CD4-positive, alpha-beta T cell treated with Interleukin-17A for 1 hour (primary cell): ENCODE measurements around the gene FNDC3B.
"Not testable (repeated sequence)": the region's sequence is repeated elsewhere in the genome, so short reads cannot be mapped to it uniquely, and the experiment has no call there.

Experiments
- DNase-seq: peaks from one replicate; pipeline ENCODE4 v3.0.0-alpha.2; 2020

FNDC3B gene

DNA sequence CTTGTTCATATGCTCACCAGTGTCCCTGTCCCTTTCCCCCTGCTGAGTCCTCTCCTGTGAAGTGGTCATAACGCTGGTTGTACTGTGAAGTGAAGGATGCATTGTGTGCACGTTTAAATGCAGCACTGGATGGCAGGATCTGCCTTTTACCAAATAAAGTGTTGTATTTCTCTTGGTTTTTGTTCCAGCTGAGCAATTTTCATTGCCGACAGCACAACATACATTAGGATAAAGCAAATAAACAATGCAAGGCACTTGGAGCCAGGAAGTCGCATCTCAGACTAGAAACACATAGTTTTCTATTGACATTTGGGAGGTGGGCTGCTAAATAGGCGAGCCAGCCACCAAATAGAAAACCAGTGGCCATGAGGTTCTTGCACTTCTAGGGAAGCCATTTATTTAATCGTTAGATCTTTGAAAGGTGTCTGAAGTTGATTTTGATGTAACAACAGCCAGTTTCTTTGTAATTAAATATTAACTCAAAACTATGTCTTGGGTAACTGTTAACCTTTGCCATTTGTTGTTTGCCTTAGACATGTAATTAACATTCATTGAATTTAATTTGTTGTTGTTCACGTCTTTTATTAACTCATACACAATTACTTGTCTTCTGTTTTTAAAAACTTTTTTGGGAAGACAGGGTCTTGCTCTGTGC, 185.3 kb downstream of the FNDC3B start:
- DNase-seq = no peak

DNA sequence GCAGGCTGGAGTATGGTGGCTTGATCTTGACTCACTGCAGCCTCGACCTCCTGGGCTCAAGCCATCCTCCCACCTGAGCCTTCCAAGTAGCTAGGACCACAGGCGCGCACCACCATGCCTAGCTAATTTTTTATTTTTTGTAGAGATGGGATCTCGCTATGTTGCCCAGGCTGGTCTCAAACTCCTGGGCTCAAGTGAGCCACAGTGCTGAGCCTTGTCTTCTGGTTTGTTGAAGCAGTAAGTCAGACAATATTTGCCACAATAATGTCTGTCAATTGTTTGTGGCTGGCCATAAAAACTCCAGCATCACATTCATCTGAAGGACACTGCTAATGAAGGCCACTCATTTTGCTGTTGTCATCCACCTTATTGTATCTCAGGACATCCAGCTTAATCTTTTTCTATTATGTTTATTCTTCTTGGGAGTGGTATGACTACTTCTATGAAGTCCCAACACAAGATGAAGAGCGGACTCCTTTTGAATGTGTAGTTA, 185.9 kb downstream of the FNDC3B start:
- no peak for DNase-seq

DNA sequence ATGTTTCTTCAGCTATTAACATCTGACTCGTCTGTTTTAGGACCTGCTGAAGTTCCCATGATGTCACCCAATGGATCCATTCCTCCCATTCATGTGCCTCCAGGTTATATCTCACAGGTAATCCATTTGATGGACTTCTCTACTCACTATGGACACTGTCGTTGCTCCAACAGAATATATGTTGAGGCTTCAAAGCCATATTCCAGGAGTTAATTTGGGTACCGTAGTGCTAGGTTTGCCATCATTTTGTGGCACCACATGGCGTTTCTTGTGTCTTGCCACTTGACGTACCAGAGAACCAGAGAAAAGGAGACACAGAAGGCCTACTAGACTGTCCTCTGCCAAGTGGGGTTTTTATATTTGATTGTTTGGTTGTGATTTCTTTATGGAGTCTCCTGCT, 187.5 kb downstream of the FNDC3B start:
- DNase-seq = no peak

DNA sequence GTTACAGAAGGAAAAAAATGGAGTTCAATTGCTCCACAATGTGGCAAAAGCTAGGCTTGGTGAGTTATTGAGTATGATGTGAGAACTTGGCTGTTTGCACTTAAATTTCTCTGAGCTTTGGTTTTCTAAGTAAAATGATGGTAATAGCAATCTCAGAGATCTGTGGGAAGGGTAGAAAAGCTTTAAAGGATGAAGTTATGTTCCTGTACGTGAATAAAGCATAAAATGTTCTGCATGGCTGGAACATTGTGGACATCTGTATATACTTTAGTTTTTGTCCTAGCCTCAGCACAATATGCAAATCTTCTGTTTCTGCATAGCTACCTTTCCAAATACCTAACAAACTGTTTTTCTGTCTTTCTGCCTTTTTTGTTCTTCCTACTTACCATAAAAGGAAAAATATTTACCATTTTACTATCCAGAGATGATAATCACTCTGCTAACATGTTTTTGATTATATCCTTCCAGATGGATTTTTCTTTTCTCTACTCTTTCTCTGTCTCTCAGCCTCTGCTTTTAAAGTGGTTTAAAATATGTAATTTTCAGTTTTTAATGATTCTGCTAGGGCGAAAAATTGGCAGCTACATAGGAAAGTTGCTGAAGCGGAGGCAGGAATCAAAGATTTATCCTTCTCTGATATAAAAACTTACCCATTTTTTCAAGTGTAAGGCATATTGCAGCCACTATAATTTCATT, 188.1 kb downstream of the FNDC3B start:
- no peak for DNase-seq

DNA sequence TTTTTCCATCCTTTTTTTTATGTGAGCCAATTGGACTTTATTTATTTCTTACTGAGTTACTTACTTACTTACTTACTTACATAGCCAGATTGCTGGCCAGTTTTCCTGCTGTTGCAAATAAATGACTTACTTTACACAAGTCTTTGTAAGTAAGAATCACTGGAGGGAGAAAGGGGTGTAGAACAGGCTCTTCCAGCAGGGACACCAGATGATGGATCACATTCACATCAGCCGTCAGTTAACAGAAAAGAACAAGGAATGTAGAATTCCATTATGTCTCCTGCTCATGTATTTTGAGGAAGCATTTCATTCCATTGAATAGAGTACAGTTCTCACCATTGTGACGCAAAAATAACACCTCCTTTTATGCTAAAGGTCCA, 188.6 kb downstream of the FNDC3B start:
- no peak for DNase-seq

DNA sequence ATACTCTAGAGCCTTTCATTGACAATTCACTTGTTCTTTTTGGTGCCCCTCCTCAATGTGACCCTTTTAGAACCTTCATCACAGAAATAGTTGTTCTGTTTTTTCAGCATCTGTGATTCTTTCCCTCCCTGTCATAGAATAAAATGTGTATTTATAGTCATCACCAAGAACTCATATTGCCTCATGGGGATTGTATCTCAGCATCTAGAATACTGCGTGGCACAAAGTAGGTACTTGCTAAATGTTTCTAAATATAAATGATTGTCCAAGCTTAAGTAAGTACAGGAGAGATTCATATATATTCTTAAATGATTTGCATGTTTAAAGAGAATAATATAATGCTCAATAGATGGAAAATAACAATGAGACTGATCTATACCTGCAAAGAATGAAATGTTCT, 190.1 kb downstream of the FNDC3B start:
- no peak for DNase-seq

DNA sequence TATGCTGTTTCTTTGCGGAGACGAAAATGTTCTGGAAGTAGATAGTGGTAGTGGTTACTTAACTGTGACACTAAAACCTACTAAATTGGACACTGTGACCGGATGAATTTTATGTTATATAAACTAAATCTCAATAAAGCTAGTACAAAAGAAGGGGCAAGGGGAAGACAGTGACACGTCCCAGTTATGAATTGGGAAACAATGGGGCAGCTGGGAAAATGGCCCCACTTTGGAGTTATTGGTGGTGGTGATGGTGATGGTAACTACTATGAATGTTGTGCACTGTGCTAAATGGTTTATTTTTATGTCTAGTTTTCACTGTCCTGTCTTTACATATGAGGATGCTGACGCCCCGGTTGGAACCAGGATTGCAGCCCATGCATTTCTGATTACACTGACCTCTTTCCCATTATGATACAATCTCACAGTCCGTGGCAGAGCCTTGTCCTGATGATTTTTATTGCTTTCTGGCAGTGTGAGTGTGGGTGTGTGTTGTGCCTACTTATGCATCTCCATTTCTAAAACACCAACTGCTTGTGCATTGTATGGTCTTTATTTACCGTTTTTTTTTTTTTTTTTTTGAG, 192.0 kb downstream of the FNDC3B start:
- DNase-seq = no peak

DNA sequence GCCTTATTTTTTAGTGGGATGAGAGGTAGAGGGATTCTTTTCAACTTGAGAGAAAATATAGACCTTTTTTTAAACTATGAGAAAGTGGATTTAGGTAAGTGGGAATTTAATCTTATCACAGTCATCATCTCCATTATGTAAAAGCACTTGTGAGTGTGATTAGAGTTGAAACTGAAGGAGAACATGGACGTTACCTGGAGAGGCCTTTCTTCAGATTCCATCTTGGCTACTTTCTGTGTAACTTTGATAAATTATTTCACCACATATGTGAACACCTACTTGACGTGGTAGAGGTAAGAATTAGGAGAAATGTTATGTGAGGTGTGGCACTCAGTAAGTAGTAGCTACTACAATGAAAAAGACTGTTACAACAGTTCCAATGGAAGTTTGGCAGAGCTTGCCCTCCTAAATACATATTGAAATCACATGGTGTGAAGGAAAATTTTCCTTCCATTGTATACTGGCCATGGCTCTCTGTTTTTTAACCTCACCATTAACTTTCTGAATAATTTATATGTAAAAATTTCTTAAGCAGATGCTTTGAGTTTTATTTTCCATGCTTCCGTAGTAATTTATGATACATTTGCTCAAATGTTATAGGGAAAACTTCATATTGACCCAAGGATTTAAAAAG, 193.3 kb downstream of the FNDC3B start:
- DNase-seq = no peak

DNA sequence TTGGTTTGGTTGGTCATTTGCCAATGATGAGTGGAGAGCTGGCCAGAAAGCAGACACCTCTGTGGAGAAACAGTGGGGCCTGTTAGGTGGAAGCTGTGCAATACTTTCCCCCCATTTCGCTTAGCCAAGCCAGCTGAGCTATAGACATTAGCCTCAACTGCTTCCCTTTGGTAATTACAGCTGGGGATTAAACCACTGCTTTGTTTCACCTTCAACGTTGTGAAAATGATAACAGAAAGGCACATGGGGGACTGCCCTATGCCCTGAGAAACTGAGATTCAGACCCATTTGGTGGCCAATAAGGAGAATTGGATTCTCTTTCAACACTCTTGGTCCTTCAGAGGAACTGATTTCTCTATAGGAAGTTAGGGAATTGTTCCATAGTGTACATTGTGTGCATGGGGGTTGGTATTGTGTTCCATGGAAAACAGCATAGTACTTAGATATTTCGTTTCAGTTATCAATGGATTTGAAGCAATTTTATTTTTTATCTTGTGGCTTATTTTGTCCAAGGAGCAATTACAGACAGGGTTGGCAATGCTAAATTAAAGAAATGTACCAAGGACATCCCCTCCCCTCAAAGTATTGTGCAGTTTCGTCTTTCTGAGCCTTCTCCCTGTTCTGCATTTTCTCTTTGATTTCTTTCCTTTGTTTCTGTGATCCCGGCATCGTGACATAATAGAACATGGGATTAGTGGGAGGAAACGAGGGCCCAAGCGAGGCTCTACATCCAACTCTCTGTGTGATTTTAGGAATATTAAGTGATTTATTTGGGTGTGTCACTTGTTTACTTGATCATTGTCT, 194.3 kb downstream of the FNDC3B start:
- DNase-seq = no peak

DNA sequence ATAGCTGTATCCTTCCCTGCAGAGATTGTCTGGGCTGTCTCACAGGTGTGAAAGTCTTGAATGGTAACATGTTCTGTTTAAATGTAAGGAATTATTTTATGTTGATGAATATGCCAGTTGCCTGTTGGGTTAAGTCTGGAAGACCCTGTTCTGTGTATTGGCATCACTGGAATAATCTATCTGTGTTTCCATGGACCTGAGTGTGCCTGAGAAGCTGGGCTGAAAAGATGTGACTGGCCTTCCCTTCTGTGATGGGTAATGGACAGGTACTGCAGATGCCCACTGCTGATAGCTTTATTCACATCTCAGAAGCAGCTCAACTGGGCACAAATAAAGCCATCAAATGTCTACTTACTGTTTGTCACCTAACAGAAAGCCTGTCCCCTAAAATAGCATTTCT, 196.3 kb downstream of the FNDC3B start:
- no peak for DNase-seq

DNA sequence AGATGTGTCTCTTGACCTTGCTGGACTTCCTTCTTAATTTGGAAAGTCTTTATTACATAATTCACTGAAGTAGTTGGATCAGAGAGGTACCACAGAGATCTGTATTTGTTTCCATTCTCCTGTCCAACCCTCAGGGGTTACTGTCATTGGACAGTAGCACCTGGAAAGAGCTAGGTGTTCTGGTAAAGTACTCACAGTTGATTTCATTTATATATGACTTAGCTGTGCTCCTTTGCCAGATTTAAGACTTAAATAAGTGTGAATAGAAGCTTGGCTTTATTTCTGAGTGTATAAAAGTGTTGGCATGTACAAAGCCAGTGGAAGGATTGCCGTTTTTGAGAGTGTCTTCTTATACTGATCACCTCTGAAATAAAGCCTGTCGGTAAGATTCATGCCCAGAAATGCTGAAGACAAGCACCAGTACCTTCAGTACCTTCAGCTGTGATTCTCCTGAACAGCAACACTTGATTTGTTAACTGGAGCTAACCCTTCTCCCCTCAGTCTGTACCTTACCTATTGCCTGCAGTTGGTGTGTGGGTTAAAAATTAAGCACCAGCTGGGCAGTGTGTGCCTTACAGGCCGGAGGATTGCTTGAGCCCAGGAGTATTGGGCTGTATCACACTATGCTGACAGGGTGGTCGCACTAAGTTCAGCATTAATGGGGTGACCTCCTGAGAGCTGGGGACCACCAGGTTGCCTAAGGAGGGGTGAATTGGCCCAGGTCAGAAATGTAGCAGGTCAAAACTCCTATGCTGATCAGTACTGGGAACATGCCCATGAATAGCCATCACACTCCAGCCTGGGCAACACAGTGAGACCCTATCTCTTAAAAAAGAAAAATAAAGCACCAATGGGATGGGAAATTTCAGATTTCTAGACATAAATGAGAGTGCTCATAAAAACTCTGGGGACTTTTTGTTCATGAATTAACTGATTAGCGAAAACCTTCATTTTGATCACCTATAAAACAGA, 197.7 kb downstream of the FNDC3B start:
- no peak for DNase-seq

DNA sequence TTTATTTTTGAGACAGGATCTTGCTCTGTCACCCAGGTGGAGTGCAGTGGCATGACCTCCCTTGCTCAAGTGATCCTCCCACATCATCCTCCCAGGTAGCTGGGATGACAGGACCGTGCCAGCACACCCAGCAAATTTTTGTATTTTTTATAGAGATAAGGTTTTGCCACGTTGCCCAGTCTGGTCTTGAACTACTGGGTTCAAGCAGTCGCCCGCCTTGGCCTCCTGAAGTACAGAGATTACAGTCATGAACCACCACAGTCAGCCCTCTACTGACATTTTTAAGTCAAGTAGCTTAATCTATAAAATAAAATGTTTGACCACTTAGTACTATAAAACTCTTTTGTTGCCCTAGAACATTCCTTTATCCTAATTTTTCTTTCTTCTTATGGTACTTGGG, 198.8 kb downstream of the FNDC3B start:
- no peak for DNase-seq

DNA sequence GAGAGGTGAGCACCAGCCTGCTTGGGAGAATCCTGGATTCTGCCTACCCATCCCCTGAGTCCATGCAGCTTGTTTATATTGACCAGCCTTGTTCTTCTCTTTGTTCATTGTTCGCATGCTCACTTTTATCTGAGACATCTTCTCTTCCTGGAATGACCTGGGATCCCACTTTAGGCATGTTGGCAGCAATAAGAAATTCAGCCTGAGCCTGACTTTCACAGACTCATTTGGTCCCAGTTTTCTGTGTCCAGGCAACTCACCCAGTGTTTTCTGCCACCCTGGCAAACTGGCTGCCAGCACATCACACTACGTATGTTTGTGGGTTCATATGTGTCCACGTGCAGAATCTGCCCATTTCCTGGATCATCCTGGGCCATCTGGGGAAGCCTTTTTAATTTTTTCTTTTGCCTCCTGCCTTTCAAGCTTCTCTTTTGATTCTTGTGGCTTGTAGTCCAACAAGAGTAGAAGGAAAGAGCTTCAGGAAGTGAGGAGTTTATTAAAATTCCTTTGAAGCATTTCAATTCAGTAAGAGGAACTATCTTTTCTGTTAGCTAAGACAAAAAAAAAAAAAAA, 199.9 kb downstream of the FNDC3B start:
- no peak for DNase-seq

DNA sequence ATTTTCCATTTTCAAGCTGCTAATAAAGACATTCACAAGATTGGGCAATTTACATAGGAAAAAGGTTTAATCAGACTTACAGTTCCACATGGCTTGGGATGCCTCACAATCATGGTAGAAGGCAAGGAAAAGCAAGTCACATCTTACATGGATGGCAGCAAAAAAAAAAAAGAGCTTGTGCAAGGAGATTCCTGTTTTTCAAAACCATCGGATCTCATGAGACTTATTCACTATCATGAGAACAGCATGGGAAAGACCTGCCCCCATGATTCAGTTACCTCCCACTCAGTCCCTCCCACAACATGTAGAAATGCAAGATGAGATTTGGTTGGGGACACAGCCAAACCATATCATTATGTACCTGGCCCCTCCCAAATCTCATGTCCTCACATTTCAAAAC, 202.0 kb downstream of the FNDC3B start:
- DNase-seq = no peak

DNA sequence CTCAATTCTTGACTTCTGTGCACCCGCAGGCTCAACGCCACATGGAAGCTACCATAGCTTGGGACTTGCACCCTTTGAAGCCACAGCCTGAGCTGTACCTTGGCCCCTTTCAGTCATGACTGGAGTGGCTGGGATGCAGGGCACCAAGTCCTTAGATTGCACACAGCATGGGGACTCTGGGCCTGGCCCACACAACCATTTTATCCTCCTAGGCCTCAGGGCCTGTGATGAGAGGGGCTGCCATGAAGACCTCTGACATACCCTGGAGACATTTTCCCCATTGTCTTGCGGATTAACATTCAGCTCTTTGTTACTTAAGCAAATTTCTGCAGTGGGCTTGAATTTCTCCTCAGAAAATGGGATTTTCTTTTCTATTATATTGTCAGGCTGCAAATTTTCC, 203.1 kb downstream of the FNDC3B start:
- DNase-seq = not testable (repeated sequence)

DNA sequence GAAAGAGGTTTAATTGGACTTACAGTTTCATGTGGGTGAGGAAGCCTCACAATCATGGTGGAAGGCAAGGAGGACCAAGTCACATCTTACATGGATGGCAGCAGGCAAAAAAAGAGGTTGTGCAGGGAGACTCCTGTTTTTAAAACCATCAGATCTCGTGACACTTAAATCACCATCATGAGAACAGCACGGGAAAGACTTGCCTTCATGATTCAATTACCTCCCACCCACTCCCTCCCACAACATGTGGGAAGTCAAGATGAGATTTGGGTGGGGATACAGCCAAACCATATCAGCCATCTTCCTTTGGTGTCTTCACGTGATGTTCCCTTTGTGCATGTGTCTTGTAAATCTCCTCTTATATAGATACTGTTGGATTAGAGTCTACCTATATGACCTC, 204.0 kb downstream of the FNDC3B start:
- DNase-seq = not testable (repeated sequence)

DNA sequence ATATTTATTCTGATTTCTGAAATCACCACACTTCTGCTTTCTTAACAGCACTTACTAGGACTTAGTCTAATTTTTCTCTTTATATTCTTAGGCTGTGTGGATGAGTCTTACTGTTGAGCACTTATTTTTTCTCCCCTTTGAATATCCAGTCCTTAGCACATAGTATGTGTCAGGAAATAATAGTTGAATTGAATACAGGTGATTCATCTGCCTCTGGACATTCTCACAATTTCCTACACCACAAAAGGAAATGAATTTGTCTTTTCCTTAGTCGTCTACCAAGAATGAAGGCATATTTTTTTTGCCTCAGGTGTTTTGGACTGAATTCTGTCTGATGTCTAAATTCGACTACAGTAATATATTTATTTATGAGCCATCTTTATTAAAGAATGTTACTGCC, 204.6 kb downstream of the FNDC3B start:
- no peak for DNase-seq

DNA sequence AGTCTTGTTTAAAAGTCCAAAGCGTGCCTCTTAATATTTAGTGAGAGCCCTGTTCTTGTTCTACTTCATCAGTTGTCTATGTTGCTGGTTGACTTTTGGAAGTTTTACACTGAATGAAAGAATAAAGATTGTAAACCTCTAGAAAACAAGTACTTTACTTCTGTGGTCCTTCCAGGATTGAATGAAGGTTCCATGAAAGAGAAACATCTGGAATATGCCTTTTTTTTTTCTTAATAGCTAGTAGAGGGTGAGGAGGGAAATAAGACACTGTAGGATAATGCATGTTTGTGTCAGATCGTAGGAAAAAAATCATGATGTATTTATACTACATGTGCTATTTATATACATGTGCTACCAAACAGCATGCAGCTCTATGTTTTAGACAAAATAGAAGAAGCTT, 205.9 kb downstream of the FNDC3B start:
- no peak for DNase-seq

DNA sequence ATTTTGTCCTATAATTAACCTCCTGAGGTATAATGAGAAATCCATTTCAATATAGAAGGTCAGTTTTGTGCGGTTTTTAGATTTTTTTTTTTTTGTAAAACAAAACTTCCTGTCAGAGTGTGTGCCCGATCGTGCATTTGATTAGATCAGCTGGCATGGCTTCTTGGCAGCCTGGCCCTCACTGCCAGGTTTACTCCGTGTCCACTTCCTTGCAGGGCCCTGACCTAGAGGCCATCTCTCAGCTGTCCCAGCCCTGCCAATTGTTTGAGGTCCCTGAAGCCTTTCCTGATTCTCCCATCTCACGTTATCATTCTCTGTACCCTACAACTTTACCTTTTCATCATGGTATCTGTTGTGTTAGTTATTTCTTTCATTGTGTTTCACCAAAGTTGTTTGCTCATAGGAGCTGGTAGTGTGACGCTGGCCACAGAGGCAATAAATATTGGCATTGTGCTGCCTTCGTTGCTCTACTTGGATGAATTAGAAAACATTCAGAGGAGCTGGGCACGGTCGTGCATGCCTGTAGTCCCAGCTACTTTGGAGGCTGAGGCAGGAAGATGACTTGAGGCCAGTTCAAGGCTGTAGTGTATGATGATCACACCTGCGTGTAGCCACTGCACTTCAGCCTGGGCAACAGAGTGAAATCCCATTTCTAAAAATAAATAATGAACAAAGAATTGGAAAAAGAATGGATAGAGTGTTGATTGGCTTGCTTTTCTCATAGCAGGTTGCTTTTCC, 206.9 kb downstream of the FNDC3B start:
- DNase-seq = no peak

DNA sequence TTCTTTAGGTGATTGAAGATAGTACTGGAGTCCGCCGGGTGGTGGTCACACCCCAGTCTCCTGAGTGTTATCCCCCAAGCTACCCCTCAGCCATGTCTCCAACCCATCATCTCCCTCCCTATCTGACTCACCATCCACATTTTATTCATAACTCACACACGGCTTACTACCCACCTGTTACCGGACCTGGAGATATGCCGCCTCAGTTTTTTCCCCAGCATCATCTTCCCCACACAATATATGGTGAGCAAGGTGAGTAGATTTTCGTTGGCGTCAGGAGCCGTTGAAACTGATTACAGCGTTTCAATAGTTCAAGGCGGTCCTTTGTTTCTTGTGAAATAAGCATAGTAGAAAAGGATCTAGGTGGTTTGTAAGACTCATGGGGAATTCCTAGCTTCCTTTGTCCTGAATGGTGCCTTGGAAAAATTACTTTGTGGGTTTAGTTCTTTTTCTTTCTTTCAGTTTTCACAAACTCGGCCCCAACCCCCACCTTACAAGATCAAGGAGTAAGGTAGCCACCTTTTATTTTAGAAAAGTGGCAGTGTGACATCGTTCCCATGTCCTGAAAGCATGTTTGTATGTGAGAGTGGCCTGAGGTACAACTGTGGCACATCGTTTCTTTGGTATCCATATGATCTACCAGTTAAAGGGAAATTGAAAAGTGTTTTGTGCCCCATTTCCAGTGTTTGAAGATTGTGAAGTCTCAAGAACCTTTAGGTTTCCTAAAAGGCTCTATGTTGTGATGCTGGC, 208.3 kb downstream of the FNDC3B start:
- DNase-seq = no peak
